Colonic mucosa (tissue), 4 donors: Measurements from ENCODE around the gene NTN4. TPM values are rescaled to one million over a fixed set of nuclear protein-coding genes. Genes with fewer than 3 reads are reported as not detected.
A peak's percentile ranks its signal among the peaks of the same experiment; 100 is the strongest.
"Not testable (repeated sequence)": the region's sequence is repeated elsewhere in the genome, so short reads cannot be mapped to it uniquely, and the experiment has no call there.

ENCODE experiments used
- DNase-seq: peaks from one replicate; pipeline ENCODE4 v3.0.0-alpha.2; 2020
- H3K27ac ChIP-seq: fragments of 200-600 bp; one replicate; pipeline ENCODE4 v1.8.0; 2021
- H3K27me3 ChIP-seq: fragments of 200-600 bp; one replicate; pipeline ENCODE4 v1.8.0; 2021
- H3K36me3 ChIP-seq: fragments of 200-600 bp; one replicate; pipeline ENCODE4 v1.8.0; 2021
- H3K4me1 ChIP-seq: fragments of 200-600 bp; one replicate; pipeline ENCODE4 v1.8.0; 2021; ENCODE audit warnings: mild to moderate bottlenecking
- H3K4me3 ChIP-seq: fragments of 200-600 bp; one replicate; pipeline ENCODE4 v1.8.0; 2021
- H3K9ac ChIP-seq, 2 donors: one replicate each; pipeline ENCODE4 v1.7.0; 2013; ENCODE audit warnings: control low read depth in 2 of 2, low read depth in 2 of 2, low read length in 2 of 2
- H3K9me3 ChIP-seq: fragments of 200-600 bp; one replicate; pipeline ENCODE4 v1.8.0; 2021
- CTCF ChIP-seq: fragments of 200-600 bp; IDR thresholded peaks from one replicate; pipeline ENCODE4 v1.8.0; 2022; ENCODE audit warnings: antibody characterized with exemption, mild to moderate bottlenecking
- intact Hi-C: fragments of 100-400 bp; cut with DNase I; formaldehyde crosslinking; loops from one replicate; pipeline ENCODE4 v1.14.1; 2022
- total RNA-seq, 2 donors: library from RNA; stranded (reverse); fragmentation: NEBNext Ultra II Directional in 1 of 2; extraction: Animal tissue kit (Norgen Biotek cat#: 25700) in 1 of 2; gene quantifications; one replicate each; pipeline ENCODE4 v1.2.1, GENCODE V29; 2021
- donor health status: healthy.
- donor health status: DM: no; HTN: no; CAD: no.
- donor health status: DM: no; HTN: no; CAD: no.

The NTN4 gene
- total RNA-seq, 2 donors from 2014 or later: 12.4 to 16.8 TPM

GRCh38 chr12:95739561-95740313 lies 50.8 kb downstream of the NTN4 start:
- no peaks in the 10 kb centered on the region for H3K27me3 ChIP-seq
- H3K4me1 ChIP-seq: peaks cover 3% of the 10 kb centered on the region
- H3K4me3 ChIP-seq: no peak overlapping the region
- intact Hi-C loops: loop anchor here (10.0 kb wide), 1 partner anchor 115 kb away; no protein-coding TSS in a partner anchor
- H3K36me3 ChIP-seq: no peaks in the 10 kb centered on the region
- no peak for TF ChIP-seq CTCF
- no peaks in the 10 kb centered on the region for H3K9me3 ChIP-seq
- H3K27ac ChIP-seq: no peak overlapping the region
- DNase-seq: no peak
- no peak overlapping the region for H3K9ac ChIP-seq

GRCh38 chr12:95738024-95738611 lies 52.4 kb downstream of the NTN4 start:
- intact Hi-C loops: loop anchor here (10.0 kb wide), 1 partner anchor 113 kb away; no protein-coding TSS in a partner anchor
- peak overlapping the region; percentile 28 for H3K27ac ChIP-seq
- peaks cover 4% of the 10 kb centered on the region for H3K4me1 ChIP-seq
- H3K27me3 ChIP-seq: no peaks in the 10 kb centered on the region
- H3K9ac ChIP-seq: peak overlapping the region in 1 of 2 donors; percentile 12
- no peak for TF ChIP-seq CTCF
- no peak overlapping the region for H3K4me3 ChIP-seq
- no peaks in the 10 kb centered on the region for H3K36me3 ChIP-seq
- peak; percentile 67 for DNase-seq
- no peaks in the 10 kb centered on the region for H3K9me3 ChIP-seq

- no peak overlapping the region for H3K4me3 ChIP-seq
- H3K4me1 ChIP-seq: peaks cover 7% of the 10 kb centered on the region
- intact Hi-C loops: loop anchor here (10.0 kb wide), 1 partner anchor 112 kb away; no protein-coding TSS in a partner anchor
Measured at GRCh38 chr12:95736631-95737030, 53.9 kb downstream of the NTN4 start.

GRCh38 chr12:95735728-95736127 lies 54.8 kb downstream of the NTN4 start:
- not testable (repeated sequence) for H3K27ac ChIP-seq, H3K36me3 ChIP-seq, H3K4me1 ChIP-seq, DNase-seq, H3K9me3 ChIP-seq, H3K9ac ChIP-seq, H3K4me3 ChIP-seq, H3K27me3 ChIP-seq
- intact Hi-C loops: loop anchor here (10.0 kb wide), 1 partner anchor 111 kb away; no protein-coding TSS in a partner anchor

More at GRCh38 chr12:95736631-95737030, 53.9 kb downstream of the NTN4 start:
- no peak for DNase-seq
- Histone ChIP-seq H3K36me3 (no peaks in the 10 kb centered on the region), H3K27me3 (no peaks in the 10 kb centered on the region), H3K27ac (no peak overlapping the region), H3K9ac (no peak overlapping the region), H3K9me3 (no peaks in the 10 kb centered on the region)
- no peak for TF ChIP-seq CTCF

GRCh38 chr12:95733141-95733825 lies 57.3 kb downstream of the NTN4 start:
- no peak for TF ChIP-seq CTCF
- Histone ChIP-seq H3K27ac (no peak overlapping the region), H3K9me3 (no peaks in the 10 kb centered on the region), H3K9ac (no peak overlapping the region), H3K27me3 (no peaks in the 10 kb centered on the region), H3K4me3 (no peak overlapping the region), H3K4me1 (peaks cover 4% of the 10 kb centered on the region), H3K36me3 (no peaks in the 10 kb centered on the region)
- DNase-seq: peak; percentile 33
- intact Hi-C loops: loop anchor here (10.0 kb wide), 1 partner anchor 108 kb away; no protein-coding TSS in a partner anchor
